HepG2 (cell line): ENCODE measurements around the gene DIP2C. TPM values are rescaled to one million over a fixed set of nuclear protein-coding genes. Genes with fewer than 3 reads are reported as not detected.

Experiments used
- ATAC-seq: fragments of 200-7000 bp; cut with Tn5 transposase; 3 replicates; pipeline ENCODE4 v1.9.1; 2020; ENCODE audit warnings: mild to moderate bottlenecking, moderate library complexity
- BruUV-seq: library from RNA; stranded (reverse); fragments of 400-500 nt; replicated peaks from 2 replicates; lab custom pipeline; 2021; lab: Mats Ljungman, UMichigan
- CTCF ChIA-PET: fragments of 300-600 bp; formaldehyde crosslinking; extraction: SDS; loops from one replicate; lab custom pipeline; 2021; ENCODE audit warnings: low total read pairs, inconsistent platforms, low intra/inter-chr PET ratio; lab: Yijun Ruan, JAX
- POLR2A ChIA-PET: fragments of 350-600 bp; sonication (Branson Sonifier 250); formaldehyde crosslinking; loops from one replicate; lab custom pipeline; 2020; ENCODE audit warnings: antibody characterized with exemption, inconsistent platforms; lab: Yijun Ruan, JAX
- DNase-seq: peaks from one replicate; pipeline ENCODE4 v3.0.0-alpha.2; 2015; ENCODE audit warnings: low spot score
- FAIRE-seq: peaks from 3 replicates; lab custom pipeline; 2011; peaks lifted over from hg19 to GRCh38; lab: Jason Lieb, UNC
- H2AFZ ChIP-seq: one replicate; pipeline ENCODE4 v1.6.1; 2011; ENCODE audit warnings: low read length, inconsistent platforms
- H3K27ac ChIP-seq: fragments of 300-600 bp; 3 replicates; pipeline ENCODE4 v1.8.0; 2011; ENCODE audit warnings: mixed run types, mild to moderate bottlenecking, mixed read lengths, low read length, inconsistent platforms; ENCODE audit not compliant: insufficient read depth; ENCODE audit errors: extremely low read length
- H3K27me3 ChIP-seq, 2 experiments: fragments of 200-600 bp in 1 of 2; 2 replicates in 1 of 2; 3 replicates in 1 of 2; pipeline versions ENCODE4 v1.6.0 to v1.8.0; 2011; ENCODE audit warnings: low read length in 2 of 2, mild to moderate bottlenecking in 2 of 2, moderate library complexity in 2 of 2, inconsistent platforms in 1 of 2; ENCODE audit not compliant: insufficient read depth in 2 of 2, control insufficient read depth in 1 of 2
- H3K36me3 ChIP-seq, 2 experiments: fragments of 200-600 bp in 1 of 2; replicated peaks in 1 of 2; 2 replicates in 1 of 2; 3 replicates in 1 of 2; pipeline versions ENCODE4 v1.5.1 to v1.8.0; 2011; ENCODE audit warnings: low read length in 2 of 2, inconsistent platforms in 1 of 2; ENCODE audit not compliant: insufficient read depth in 2 of 2, control insufficient read depth in 1 of 2
- H3K4me1 ChIP-seq: 2 replicates; pipeline ENCODE4 v1.5.1; 2012; ENCODE audit warnings: low read length, inconsistent platforms; ENCODE audit not compliant: insufficient read depth
- H3K4me2 ChIP-seq: 2 replicates; pipeline ENCODE4 v1.6.0; 2011; ENCODE audit warnings: low read depth, low read length, inconsistent platforms
- H3K4me3 ChIP-seq, 3 experiments: fragments of 200-600 bp in 1 of 3; sonication (generic), shearing (Covaris generic) in 1 of 3; replicated peaks in 1 of 3; 2 replicates each; pipeline ENCODE4 v1.5.1; 2011 to 2016; ENCODE audit warnings: low read length in 3 of 3, inconsistent platforms in 2 of 3, low read depth in 2 of 3, mild to moderate bottlenecking in 2 of 3, control low read depth in 1 of 3, mixed read lengths in 1 of 3; ENCODE audit not compliant: insufficient read depth in 1 of 3
- H3K79me2 ChIP-seq: one replicate; pipeline ENCODE4 v1.6.1; 2011; ENCODE audit warnings: low read length, inconsistent platforms; ENCODE audit not compliant: insufficient read depth
- H3K9ac ChIP-seq: 2 replicates; pipeline ENCODE4 v1.6.0; 2011; ENCODE audit warnings: mild to moderate bottlenecking, low read depth, low read length, inconsistent platforms; ENCODE audit not compliant: insufficient read depth
- H3K9me3 ChIP-seq: 2 replicates; pipeline ENCODE4 v1.5.1; 2012; ENCODE audit warnings: mild to moderate bottlenecking, low read length
- H4K20me1 ChIP-seq: 2 replicates; pipeline ENCODE4 v1.6.0; 2011; ENCODE audit warnings: inconsistent platforms, mild to moderate bottlenecking, low read length, moderate library complexity; ENCODE audit not compliant: insufficient read depth
- EP300 ChIP-seq, 3 experiments: sonication (generic) in 1 of 3; formaldehyde crosslinking in 1 of 3; IDR thresholded peaks; 2 replicates each; pipeline versions ENCODE4 v1.5.1 to v1.6.1; 2011 to 2020; ENCODE audit warnings: low read depth in 2 of 3, low read length in 2 of 3, borderline replicate concordance in 1 of 3, improper control_type of control experiment in 1 of 3, mild to moderate bottlenecking in 1 of 3, missing genetic modification reagents in 1 of 3, moderate library complexity in 1 of 3
- ETS1 ChIP-seq: sonication (generic); formaldehyde crosslinking; IDR thresholded peaks from 2 replicates; pipeline ENCODE4 v1.4.0; 2020; ENCODE audit warnings: missing genetic modification reagents
- FOXK1 ChIP-seq: sonication (generic); formaldehyde crosslinking; IDR thresholded peaks from 2 replicates; pipeline ENCODE4 v1.4.0; 2020; ENCODE audit warnings: low read depth, missing genetic modification reagents, borderline replicate concordance
- FOXM1 ChIP-seq: sonication (generic); formaldehyde crosslinking; IDR thresholded peaks from 2 replicates; pipeline ENCODE4 v1.5.0; 2020; ENCODE audit warnings: missing genetic modification reagents
- NFYB ChIP-seq: sonication (generic); formaldehyde crosslinking; IDR thresholded peaks from 2 replicates; pipeline ENCODE4 v1.4.0; 2020; ENCODE audit warnings: missing genetic modification reagents
- SATB2 ChIP-seq: sonication (generic); formaldehyde crosslinking; IDR thresholded peaks from 2 replicates; pipeline ENCODE4 v1.5.0; 2020; ENCODE audit warnings: missing genetic modification reagents
- STAT5B ChIP-seq: sonication (generic); formaldehyde crosslinking; IDR thresholded peaks from 2 replicates; pipeline ENCODE4 v1.4.0; 2020; ENCODE audit warnings: missing genetic modification reagents
- YY1 ChIP-seq: IDR thresholded peaks from 2 replicates; pipeline ENCODE4 v1.6.1; 2011; ENCODE audit warnings: low read length, low read depth, moderate library complexity, mild to moderate bottlenecking; ENCODE audit not compliant: insufficient read depth, insufficient replicate concordance
- ZBTB21 ChIP-seq: sonication (generic); formaldehyde crosslinking; IDR thresholded peaks from 2 replicates; pipeline ENCODE4 v1.4.0; 2020; ENCODE audit warnings: missing genetic modification reagents
- ZMYM2 ChIP-seq: sonication (generic); formaldehyde crosslinking; IDR thresholded peaks from 2 replicates; pipeline ENCODE4 v1.8.0; 2022; ENCODE audit warnings: mild to moderate bottlenecking, missing genetic modification reagents
- ZNF234 ChIP-seq: sonication (generic); formaldehyde crosslinking; conservative IDR thresholded peaks from 2 replicates; pipeline ENCODE4 v1.5.1; 2020; ENCODE audit warnings: mild to moderate bottlenecking, missing genetic modification reagents
- ZNF496 ChIP-seq: sonication (generic); formaldehyde crosslinking; IDR thresholded peaks from 2 replicates; pipeline ENCODE4 v1.8.1; 2023; ENCODE audit warnings: mild to moderate bottlenecking, moderate library complexity, missing genetic modification reagents; ENCODE audit not compliant: insufficient replicate concordance
- ZNF546 ChIP-seq: sonication (generic); formaldehyde crosslinking; conservative IDR thresholded peaks from 2 replicates; pipeline ENCODE4 v1.8.1; 2023; ENCODE audit warnings: mild to moderate bottlenecking, missing genetic modification reagents
- ZNF678 ChIP-seq: sonication (generic); formaldehyde crosslinking; IDR thresholded peaks from 2 replicates; pipeline ENCODE4 v1.4.0; 2020; ENCODE audit warnings: mild to moderate bottlenecking, missing genetic modification reagents
- ZNF691 ChIP-seq: sonication (generic); formaldehyde crosslinking; IDR thresholded peaks from 2 replicates; pipeline ENCODE4 v1.4.0; 2020; ENCODE audit warnings: missing genetic modification reagents, low read depth, mild to moderate bottlenecking, borderline replicate concordance
- WGBS: methylation state at CpG from one replicate; pipeline ENCODE4 v1.1.6; 2017; ENCODE audit warnings: low lambda C conversion rate; 5-methylcytosine and 5-hydroxymethylcytosine counted together
- in situ Hi-C: cut with HindIII; loops from 2 replicates; pipeline ENCODE4 v1.10.0; 2017; ENCODE audit warnings: low pct_unique_long_range_greater_than_20kb; ENCODE audit not compliant: extremely low pct_ligation_motif_present
- intact Hi-C: fragments of 100-400 bp; cut with micrococcal nuclease; formaldehyde crosslinking; loops from one replicate; pipeline ENCODE4 v1.10.0; 2022; ENCODE audit not compliant: unreplicated experiment
- polyA plus RNA-seq, 8 experiments: library from polyadenylated mRNA; depleted of rRNA in 3 of 8; stranded (reverse) in 7 of 8; unstranded in 1 of 8; fragments of >200 nt; fragmentation: Illumina TruSeq in 4 of 8; extraction: Trizol in 4 of 8; gene quantifications; 2 replicates each; pipeline versions ENCODE4 v1.2.1 to v1.2.3, GENCODE V29; 2011 to 2016; ENCODE audit warnings: low read depth in 4 of 8, missing spikeins in 1 of 8, mixed read lengths in 1 of 8; ENCODE audit not compliant: insufficient read depth in 1 of 8
- total RNA-seq, 5 experiments: library from RNA; depleted of rRNA; stranded (reverse); fragments of >200 nt; fragmentation: Illumina TruSeq; extraction: Trizol; gene quantifications; 2 replicates each; pipeline ENCODE4 v1.2.3, GENCODE V29; 2016; ENCODE audit warnings: low read depth in 1 of 5

DIP2C gene
- total and polyA plus RNA-seq, 2 of the 13 experiments (the other 11 are each of a cell fraction or from before 2014, with no cell fraction given) = 2.2 to 2.7 TPM

- no TSS peak for BruUV-seq
- H3K9ac ChIP-seq = no peak overlapping the region
- no peak overlapping the region for H3K27ac ChIP-seq
- no peak for ATAC-seq
- in situ Hi-C loops = no loop called here
- ChIA-PET CTCF (no interaction called here), POLR2A (no interaction called here)
- H3K4me3 ChIP-seq = no peak overlapping the region
- no peaks in the 10 kb centered on the region for H4K20me1 ChIP-seq
- no peak for DNase-seq
- no peaks in the 10 kb centered on the region for H3K27me3 ChIP-seq
- TF ChIP-seq ZNF234 (CRISPR knock-in tag) (no peak), SATB2 (CRISPR knock-in tag) (no peak), ZNF691 (CRISPR knock-in tag) (no peak)
- no peak for FAIRE-seq
- no peak overlapping the region for H2AFZ ChIP-seq
- no peak overlapping the region for H3K4me2 ChIP-seq
- intact Hi-C loops = no loop called here
- H3K79me2 ChIP-seq = no peaks in the 10 kb centered on the region
- no peaks in the 10 kb centered on the region; a peak in 1 of 5 replicates for H3K36me3 ChIP-seq
- WGBS = 91% methylated on average over 32 of the region's 32 CpGs
- H3K9me3 ChIP-seq = no peaks in the 10 kb centered on the region
- H3K4me1 ChIP-seq = peaks cover 15% of the 10 kb centered on the region
These were observed 298.9 kb downstream of the DIP2C start for GRCh38 chr10:390449-391100.

- H3K9ac ChIP-seq = no peak overlapping the region
- ChIA-PET POLR2A (no interaction called here), CTCF (no interaction called here)
- no peak overlapping the region for H3K27ac ChIP-seq
- no peaks in the 10 kb centered on the region for H3K9me3 ChIP-seq
- ATAC-seq = no peak
- FAIRE-seq = no peak
- in situ Hi-C loops (no loop called here), intact Hi-C loops (no loop called here)
- H3K36me3 ChIP-seq = no peaks in the 10 kb centered on the region; a peak in 1 of 5 replicates
- no peaks in the 10 kb centered on the region for H4K20me1 ChIP-seq
- H3K4me3 ChIP-seq = no peak overlapping the region
- no peak overlapping the region for H2AFZ ChIP-seq
- H3K4me2 ChIP-seq = no peak overlapping the region
- no peaks in the 10 kb centered on the region for H3K79me2 ChIP-seq
- peaks cover 15% of the 10 kb centered on the region for H3K4me1 ChIP-seq
- DNase-seq = no peak
- H3K27me3 ChIP-seq = no peaks in the 10 kb centered on the region
- WGBS = 98% methylated on average over 21 of the region's 23 CpGs
- no TSS peak for BruUV-seq
- TF ChIP-seq EP300 (IDR thresholded peaks at IDR 0.05; ENCODE audit: low read depth in 2 of 2, low read length in 2 of 2) (no peak), EP300 (CRISPR knock-in tag; IDR thresholded peaks at IDR 0.05; ENCODE audit: borderline replicate concordance) (no peak), NFYB (CRISPR knock-in tag) (no peak), FOXM1 (CRISPR knock-in tag) (no peak), ZBTB21 (no peak), ETS1 (CRISPR knock-in tag) (no peak), YY1 (no peak), ZNF678 (CRISPR knock-in tag) (no peak), ZNF496 (no peak), ZMYM2 (no peak), ZNF546 (no peak), STAT5B (CRISPR knock-in tag) (no peak), FOXK1 (CRISPR knock-in tag) (no peak)
These were observed 299.5 kb downstream of the DIP2C start for GRCh38 chr10:389836-390448.
